Daoy (cell line): Measurements from ENCODE around the gene AATK. TPM values are rescaled to one million over a fixed set of nuclear protein-coding genes. Genes with fewer than 3 reads are reported as not detected.

ENCODE experiments used
- DNase-seq: peaks from one replicate; pipeline ENCODE4 v3.0.0-alpha.2; 2015; ENCODE audit warnings: low read depth
- total RNA-seq: library from RNA; depleted of rRNA; stranded (reverse); fragments of >200 nt; shearing (Covaris generic); gene quantifications from 2 replicates; pipeline ENCODE4 v1.2.3, GENCODE V29; 2014

The AATK gene
- total RNA-seq, 1 experiment from 2014 or later = 0.17 TPM

DNA sequence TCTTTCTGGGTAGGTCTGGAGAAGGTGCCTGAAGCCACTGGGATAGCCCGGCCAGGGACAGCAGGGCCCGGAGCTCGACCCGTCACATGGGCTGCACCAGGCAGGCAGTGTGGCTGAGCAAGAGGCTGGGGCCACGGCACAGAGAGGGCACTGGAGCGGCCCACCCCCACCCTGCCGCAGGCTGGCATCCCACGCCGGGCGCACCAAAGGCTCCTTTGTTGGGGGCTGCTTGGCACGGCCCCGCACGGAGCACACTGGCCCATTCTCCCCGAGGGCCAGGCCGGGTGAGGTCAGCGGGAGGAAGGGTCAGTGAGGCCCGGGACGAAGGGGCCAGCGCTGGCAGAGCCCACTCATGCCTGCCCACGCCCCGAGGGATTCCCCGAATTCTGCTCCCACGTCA is 37.2 kb downstream of the AATK start:
- no peak for DNase-seq

- no peak for DNase-seq
Observed at GRCh38 chr17:81128338-81128737, 37.7 kb downstream of the AATK start.

GRCh38 chr17:81127526-81128177 is 38.4 kb downstream of the AATK start:
- DNase-seq = no peak

- no peak for DNase-seq
Observed at GRCh38 chr17:81127133-81127455, 38.9 kb downstream of the AATK start.

DNA sequence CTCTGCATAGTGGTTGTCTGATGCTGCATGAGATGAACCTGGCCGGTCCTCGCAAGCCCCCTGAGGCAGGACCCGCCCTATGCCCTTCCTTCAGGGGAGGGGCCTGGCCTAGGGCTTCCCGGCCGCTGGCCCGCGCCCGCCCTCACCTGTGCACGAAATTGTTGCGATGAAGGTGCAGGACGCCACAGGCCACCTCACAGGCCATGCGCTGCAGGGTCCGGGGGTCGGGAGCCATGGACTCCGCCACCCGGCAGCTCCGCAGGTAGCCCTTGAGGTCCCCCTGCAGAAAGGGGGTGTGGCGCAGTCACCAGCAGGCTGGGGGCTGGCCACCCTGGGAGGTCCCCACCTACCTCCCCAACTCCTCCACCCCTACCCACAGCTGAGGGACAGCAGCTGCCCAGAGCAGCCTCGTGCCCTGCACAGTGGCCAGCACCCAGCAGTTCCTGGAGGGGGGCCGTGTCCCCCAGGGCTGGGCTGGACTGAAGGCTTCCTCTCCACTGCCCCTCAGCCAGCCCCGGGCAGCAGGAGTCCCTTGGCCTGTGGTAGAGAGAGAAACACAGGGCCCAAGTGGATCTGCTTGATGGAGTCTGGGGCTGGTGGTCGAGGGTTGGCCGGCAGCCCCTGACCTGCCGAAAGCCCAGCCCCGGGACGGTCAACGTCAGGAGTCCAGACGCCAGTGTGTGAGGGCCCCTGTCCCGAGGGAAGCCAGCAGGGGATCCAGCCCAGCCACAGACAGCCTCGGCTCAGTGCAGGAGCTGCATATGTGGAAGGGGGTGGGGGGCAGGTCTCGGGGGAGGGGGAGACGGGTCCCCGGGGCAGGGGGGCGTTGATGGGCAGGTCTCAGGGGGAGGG is 39.5 kb downstream of the AATK start:
- DNase-seq = no peak

DNA sequence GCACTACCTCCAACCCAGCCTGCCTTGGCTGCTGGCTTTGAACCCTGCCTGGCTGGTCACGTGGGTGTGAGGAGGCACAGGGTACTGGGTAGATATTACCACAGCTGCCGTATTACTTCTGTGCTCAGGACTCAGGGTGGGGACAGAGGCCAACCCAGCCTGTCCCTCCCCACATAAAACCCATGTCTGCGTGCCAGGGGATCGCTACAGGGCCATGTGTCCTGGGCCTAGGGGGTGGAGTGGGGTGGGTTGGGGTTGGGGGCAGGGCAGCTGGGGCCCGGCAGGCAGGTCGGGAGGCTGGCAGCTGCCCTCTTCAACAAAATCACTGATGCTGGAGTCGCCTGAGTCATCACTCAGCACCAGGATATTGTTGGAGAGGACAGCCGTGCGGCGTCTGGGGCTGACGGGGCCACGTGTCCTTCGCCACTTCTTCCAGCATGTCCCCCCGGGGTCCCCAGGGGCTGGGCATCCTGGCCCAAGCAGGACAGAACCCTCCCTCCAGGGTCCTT is 40.4 kb downstream of the AATK start:
- DNase-seq = peak; percentile 31

GRCh38 chr17:81124377-81124776 is 41.6 kb downstream of the AATK start:
- DNase-seq = no peak

- DNase-seq = no peak
Observed at GRCh38 chr17:81123052-81124048, 42.7 kb downstream of the AATK start.

DNA sequence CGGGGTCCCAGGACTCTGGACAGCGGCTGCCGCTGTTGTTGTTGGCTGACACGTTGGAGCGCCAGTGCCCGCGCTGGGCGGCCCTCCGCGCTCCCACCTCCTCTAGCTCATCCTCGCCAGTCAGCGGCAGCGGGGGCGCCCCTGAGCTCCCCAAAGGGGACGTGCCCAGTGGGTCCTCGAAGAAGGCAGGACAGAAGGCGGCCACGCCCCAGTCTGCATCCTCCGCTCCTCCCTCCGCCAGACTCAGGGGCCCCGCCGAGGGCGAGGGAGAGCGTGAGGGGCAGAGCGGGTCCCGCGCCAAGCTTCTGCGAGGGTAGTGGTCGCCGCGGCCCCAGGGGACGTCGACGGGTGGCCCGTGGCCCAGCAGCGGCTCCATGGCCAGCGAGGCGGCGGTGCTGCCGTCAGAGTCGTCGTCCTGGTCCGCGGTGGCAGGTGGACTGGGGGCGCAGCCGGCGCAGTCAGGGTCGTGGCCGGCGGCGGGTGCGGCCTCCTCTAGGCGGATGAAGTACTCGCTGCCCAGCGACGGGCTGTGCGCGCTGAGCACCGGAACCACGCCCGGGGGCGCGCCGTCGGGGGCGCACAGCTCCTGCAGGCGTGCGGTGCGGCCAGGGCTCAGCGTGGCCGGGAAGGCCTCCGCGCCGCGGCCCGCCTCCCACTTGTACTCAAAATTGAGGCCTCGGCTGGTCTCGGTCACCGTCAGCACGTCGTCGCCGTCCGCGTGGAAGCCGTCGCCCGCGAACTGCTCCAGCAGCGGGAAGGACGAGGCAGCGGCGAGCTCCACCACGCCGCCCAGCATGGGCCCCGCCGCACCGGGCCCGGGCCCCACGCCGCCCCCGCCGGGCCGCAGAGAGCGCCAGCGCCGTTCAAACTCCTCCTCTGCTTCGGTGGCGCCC is 43.9 kb downstream of the AATK start:
- DNase-seq = no peak

DNA sequence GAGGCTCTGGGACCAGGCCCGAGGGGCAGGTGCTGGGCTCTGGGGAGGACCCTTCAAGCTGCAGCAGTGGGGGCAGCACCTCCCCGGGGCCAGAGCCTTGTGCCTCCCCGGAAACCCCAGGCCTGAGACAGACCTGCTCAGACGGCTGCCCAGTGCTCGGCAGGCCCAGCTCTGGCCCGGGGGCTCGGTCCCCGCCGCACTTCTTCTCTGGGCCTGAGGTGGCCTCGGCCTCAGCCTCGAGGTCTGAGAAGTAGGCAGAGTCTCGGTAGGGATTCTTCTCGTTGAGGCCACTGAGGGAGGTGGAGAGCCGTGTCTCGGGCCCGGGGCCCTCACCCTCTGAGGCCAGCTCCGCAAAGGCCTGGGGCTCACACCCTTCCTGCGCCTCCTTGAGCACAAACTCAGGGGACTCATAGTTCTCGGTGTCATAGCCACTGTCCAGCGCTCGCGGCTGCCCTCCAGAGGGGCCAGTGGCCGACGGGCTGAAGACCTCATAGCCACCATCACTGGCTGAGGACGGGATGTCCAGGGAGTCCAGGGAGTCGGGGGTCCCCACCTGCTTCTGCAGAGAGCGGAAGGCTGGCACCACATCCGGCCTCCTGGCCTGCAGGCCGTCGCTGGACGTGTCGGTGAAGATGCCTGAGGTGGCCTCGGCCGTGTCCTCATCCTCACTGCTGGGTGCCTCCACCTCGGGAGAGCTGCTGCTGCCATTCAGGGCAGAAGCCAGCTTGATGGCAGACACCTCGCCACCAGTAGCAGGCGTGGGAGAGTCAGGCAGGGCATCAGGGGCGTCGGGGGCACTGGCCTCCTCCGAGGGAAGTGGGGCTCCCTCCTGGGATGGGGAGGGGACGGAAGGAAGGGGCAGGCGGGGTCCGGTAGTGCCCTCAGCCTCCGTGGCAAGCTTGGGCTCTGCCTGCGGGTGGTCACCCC is 45.1 kb downstream of the AATK start:
- no peak for DNase-seq

GRCh38 chr17:81120149-81120484 is 45.9 kb downstream of the AATK start:
- no peak for DNase-seq

DNA sequence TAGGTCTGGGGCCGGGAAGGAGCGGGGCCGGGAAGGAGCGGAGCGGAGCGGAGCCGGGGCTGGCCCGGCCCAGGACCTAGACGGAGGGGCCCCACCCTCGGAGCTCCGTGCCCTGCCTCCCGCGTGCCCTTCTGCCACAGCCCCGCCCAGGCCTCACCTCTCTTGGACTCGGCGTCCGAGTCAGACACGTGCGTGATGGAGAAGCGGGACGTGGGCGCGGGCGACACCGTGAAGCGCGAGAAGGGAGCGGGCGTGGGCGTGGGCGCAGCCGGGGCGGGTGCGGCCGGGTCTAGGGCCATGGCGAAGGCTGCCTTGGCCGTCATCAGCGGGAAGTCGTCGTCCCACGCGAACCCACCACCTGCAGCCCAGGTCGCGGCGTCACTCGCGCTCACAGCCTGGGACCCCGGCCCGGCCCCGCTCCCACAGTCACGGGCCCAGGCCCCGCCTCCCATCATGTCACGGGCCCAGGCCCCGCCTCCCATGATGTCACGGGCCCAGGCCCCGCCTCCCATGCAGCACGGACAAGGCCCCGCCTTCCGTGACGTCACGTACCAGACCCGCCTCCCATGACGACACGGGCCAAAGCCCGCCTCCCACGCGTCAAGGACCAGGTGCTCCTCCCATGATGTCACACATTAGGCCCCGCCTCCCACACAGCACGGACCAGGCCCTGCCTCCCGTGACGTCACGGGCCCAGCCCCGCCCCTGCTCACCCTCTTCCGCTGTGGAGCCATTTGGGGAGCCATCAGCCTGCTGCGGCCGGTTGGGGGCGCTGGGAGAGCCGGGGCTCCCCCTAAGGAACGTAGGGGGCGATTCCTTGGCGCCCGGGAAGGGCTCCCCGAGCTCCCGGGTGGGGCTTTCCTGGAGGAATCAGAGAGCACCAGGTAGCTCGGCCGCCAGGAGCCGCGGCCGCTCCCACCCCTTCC is 46.5 kb downstream of the AATK start:
- DNase-seq = peak; percentile 97

- peak; percentile 39 for DNase-seq
Observed at GRCh38 chr17:81118308-81119221, 47.5 kb downstream of the AATK start.

GRCh38 chr17:81117672-81118198 is 48.3 kb downstream of the AATK start:
- no peak for DNase-seq

- DNase-seq = no peak
Observed at GRCh38 chr17:81116704-81117103, 49.3 kb downstream of the AATK start.

- no peak for DNase-seq
Observed at GRCh38 chr17:81115749-81116464, 50.1 kb downstream of the AATK start.

- no peak for DNase-seq
Observed at GRCh38 chr17:81115219-81115618, 50.8 kb downstream of the AATK start.
